NCI-H1436 treated with DMSO at 0.1 percent for 48 hours (cell line): ENCODE data around the gene DIP2C.
"Not testable (repeated sequence)": the region's sequence is repeated elsewhere in the genome, so short reads cannot be mapped to it uniquely, and the experiment has no call there.

Experiments
- DNase-seq: peaks from one replicate; lab custom pipeline; 2025; lab: John Stamatoyannopoulos, UW

The DIP2C gene

DNA sequence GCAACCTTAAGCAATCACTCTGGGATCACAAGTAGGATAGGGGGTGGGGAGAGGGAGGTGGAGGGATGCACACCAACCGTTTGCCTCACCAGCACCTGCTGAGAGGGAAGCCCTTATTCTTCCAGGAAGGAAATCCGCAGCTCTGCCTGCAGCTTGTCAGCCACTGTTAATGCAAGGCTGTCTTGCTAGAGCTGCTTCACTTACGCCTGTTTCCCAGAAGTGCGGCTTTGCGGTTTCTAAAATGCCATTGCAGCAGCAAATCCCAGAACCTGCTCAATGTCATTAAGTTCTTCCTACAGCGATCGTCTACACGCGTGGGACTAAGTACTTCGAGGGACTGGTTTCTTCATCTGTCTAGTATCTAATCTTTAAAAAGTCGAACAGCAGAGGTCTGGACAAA is 363.1 kb downstream of the DIP2C start:
- DNase-seq, result no peak

DNA sequence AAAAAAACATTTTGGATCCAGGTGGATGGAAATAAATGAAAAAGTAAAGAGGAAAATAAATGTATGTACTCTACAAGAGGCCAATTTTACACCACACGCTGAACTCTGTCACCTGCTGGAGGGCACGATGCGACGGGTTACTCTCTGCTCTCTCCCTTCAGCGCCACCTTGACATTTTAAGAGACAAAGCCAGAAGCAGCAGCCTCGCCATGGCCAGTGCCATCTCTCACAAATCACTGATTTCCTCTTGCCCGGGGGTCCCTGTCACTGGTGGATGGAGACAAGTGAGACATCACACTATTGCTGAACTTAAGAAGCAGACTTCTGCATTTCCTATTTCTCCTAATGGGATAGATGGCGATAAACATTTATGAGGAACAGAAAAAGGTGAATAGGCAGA is 364.2 kb downstream of the DIP2C start:
- no peak for DNase-seq

DNA sequence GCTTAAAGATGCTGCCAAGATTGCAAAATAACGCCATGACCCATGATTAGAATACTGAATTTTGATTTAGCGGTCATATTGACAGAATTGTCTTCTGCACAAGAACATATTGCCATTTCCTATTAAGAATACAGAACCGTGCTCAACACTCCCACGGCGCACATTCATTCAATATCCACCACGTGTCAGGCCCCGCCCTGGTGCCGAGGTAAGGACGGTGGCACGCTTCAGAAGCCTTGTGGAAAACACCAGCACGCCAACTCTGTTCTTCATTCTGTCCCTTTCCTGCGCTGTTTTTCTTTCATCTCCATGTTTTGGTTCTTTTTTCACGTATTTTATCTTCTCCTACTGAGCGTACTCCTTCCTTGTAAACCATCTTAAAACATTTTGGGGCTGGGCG is 364.9 kb downstream of the DIP2C start:
- no peak for DNase-seq

DNA sequence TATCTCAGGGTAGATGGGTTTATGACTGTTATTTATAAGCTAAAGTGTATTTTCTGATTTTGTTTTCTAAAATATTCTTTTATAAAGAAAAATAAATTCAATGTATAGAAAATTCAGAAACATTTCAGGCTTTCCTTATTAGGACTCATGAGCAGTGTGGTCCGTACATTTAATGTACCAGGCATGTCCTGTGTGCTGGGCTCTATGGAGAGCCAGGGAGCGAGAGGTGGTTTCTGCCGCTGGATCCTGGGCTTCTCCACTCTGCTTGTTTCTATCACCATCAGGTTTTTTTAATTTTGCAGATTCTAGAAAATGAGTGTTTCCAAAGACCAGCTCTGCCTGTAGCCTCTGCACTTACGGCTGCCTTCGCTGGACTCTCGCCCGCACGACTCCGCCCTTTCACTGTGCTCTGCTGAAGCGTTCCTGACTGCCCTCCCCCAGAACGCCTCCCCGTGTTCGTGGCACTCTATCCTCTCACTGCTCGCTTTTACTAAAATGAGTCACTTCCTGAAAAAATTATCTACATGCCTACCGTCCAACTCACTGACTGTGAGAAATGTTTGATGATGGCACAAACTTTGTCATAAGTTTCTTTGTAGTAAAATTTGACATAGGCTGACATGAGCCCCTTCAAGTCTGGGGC is 365.7 kb downstream of the DIP2C start:
- no peak for DNase-seq

DNA sequence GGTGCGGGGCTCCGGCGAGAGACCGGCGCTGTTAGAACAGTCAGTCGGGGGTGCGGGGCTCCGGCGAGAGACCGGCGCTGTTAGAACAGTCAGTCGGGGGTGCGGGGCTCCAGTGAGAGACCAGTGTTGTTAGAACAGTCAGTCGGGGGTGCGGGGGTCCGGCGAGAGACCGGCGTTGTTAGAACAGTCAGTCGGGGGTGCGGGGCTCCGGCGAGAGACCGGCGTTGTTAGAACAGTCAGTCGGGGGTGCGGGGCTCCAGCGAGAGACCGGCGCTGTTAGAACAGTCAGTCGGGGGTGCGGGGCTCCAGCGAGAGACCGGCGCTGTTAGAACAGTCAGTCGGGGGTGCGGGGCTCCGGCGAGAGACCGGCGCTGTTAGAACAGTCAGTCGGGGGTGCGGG is 366.4 kb downstream of the DIP2C start:
- DNase-seq, result not testable (repeated sequence)

DNA sequence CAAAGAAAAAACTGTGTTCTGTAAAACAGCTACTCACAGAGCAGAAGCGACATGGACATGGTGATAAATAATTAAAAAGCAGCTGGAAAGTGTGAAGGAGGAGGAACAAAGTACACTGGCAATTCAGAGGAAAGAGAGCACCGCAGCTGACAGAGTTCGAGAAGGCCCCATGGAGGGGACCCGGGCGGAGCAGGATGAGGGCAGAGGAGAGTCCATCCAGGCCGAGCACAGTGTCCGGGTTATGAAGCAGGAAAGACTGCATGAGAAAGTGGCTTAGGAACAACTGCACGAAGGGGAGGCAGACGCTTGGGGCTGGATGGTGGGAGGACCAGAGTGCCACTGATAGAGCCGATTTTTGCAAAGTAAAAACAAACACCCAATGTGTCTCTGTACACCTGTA is 368.7 kb downstream of the DIP2C start:
- no peak for DNase-seq

DNA sequence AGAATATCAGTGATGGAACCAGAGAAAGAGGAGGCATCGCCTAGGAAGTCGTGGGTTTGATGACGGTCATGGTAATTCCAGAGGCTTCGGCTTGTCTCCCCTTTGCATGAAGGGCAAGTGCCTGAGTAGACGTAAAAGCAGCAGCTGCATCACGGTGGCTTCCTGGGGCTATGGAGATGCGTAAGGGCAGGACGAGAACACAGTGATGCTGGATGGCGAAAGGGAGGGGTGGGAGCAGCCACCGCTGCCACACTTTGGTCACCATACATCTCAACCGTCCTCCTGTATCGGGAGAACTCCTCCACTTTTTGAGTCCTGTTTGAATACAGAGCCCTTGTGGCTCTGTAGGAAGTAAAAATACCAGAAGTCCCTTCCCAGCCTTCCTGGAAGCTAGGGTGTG is 371.5 kb downstream of the DIP2C start:
- no peak for DNase-seq

DNA sequence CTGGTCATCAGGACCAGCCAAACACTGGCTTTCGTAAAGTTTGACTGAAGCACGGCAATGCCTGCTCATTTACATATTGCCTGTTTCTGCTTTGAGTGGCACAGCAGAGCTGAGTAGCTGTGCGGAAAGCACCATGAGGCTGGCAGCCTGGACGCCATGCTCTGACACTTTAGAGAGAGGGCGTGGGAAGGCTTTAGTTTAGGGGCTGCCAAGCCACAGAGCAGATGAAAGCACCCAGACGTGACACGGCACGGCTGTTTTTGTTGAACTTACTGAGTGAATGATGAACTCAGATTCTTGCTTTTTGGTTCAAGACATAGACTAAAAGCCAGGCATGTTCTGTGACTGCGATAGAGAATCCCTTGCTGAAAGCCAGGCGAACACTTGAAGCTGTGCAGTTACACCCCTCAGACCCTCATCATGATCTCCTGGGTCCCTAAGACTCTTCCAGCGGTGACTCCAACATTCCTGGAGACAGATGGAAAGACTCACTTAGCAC is 372.1 kb downstream of the DIP2C start:
- no peak for DNase-seq

DNA sequence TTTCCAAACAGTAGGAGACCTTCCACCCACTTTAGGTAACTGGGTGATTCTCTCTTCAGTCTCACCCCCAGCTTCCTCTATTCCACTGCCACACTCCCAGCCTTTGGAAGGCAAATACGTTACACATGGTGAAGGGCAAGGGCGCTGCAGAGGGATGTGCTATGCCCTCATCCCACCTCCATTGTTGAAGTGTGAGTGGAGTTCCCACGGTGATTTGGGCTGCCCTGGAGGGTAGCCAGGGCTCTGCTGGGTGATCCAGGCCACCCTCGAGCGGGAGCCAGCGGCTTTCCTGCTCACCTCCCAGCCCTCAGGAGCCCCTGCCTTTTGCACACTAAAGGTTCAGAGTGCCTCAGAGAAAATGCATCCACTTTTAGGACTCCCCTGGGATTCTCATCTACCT is 373.1 kb downstream of the DIP2C start:
- no peak for DNase-seq

DNA sequence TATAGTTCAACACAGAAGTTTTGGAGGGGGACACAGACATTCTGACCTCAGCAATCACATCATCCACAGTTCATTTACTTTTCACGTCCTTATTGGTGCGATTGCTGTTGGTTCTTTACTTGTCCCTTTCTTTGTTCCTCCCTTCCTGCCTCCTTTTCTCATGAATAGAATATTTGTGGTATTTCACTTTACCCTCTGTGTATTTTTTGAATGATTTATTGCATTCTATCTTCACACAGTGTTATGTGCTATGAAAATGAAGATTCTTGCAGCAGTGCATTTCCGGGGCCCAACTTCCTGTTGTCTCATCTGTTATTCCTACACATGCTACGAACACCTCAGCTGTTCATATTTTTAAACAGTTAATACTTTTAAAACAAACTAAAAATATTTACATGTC is 374.6 kb downstream of the DIP2C start:
- DNase-seq, result no peak

DNA sequence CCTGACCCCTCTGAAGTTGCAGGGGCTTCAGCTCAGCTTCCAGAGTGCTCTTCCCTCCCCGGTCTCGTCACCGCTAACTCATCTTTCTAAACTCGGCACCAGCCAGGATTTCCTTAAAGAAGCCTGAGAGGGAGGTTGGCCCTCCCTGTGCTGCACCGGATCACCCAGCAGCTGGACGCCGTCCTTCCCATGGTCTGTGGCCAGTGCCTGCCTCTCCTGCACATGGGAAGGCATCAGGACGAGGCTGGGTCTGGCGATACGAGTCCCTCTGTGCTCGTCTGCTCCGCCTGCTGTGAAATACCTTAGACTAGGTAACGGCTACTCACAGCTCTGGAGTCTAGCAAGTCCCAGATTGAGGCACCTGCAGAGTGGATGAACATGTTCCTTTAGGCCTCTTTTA is 375.1 kb downstream of the DIP2C start:
- DNase-seq, result no peak

DNA sequence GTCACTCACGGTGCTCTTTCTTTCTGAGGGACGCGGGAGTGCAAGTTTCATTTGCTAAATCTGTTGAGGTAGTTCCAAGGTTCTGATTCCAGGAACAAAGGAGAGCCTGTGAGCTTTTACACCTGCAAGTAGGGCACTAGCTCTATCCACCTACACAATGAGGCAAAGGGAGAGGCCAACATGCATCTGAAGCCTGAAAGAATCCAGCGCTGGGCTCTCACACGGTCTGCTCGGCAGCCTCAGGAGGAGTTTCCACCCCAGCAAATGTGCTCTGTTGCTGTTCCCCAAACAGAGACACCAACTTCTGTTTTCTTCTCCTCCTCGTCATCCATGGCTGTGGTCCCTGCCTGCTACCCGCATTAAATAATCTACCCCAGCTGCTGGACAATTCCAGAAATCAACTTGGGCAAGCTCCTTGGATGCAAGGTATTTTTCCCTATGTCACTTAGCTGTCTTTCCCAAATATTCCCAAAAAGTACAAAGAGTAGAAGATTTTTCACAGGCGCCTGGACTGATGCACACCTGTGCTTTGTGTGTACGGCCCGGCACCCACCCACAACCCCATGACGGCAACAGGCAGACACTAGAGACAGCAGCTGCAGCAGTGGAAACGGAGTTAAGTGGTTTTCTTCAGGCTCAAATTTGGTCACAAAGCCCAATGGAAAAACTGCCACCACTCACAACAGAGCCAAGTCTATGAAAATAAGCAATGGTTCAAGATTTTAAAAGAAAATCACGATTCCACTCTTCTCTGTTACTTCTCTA is 377.4 kb downstream of the DIP2C start:
- no peak for DNase-seq

DNA sequence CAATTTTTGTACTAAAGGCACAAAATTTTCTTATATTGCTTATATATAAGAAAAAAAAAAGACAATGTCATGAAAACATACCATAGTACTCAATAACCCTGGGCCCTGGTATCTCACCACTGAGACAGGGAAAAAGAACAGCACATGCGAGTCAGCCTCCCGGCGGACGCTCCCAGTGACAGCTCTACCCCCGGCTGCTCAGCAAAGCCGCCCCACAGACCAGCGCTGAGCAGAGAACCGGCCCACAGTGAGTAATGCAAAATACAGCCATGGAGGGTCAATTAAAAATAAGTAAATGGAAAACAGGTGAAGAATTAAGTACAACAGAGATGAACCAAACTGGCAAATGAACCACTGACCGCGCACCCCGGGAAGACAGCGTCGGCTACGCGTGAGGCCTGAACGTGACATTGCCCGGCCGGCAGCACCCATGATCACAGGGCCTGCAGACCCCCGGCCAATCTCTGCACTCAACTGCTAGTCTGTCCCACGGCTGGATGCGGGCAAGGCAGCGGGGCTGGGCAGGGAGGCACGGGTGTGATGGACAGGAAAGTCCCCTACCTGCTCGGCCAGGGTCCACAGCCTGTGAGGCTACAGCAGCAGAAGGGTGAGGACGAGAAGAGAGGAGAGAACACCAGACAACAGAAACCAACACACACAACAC is 378.4 kb downstream of the DIP2C start:
- DNase-seq, result no peak

DNA sequence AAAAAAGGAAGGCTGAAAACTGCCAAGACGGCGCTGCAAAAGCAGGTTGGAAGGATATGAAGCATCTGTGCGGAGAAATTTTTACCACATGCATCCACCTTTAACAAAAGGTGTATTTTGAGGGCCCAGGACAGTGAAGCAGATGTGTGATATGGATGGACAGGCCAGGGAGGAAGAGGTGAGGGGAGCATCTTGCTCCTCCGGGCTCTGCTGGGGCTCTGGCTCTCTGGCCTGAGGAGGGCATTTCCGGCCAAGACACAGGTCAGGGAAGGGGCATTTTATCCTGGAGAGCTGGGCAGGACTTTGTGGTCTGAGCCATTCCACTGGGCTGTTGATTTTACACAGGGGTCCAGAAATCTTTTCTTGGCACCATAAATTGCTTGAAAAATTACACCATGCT is 379.1 kb downstream of the DIP2C start:
- no peak for DNase-seq

DNA sequence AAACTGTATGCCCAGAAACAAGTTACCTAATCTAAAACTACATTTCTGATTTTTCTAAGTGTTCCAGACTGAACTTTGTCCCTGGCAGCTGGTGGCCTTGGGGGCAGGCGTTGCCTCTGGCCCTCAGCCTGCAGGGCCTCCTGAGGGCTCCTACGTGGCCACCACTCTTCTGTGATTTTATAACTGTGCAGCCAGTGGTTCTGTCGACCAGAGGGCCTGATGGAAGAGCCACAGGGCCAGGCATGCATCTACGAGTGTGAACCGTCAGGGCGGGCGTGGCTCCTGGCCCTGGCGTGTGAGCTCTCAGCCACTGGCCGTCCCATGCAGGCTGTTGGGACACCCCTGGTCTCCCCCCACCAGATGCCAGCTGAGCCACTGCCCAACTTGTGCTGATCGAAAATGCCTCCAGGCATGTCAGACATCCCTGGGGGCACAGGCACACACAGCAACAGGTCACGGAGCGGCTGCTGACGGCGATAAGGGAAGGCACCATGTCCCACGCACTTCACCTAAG is 380.8 kb downstream of the DIP2C start:
- no peak for DNase-seq

DNA sequence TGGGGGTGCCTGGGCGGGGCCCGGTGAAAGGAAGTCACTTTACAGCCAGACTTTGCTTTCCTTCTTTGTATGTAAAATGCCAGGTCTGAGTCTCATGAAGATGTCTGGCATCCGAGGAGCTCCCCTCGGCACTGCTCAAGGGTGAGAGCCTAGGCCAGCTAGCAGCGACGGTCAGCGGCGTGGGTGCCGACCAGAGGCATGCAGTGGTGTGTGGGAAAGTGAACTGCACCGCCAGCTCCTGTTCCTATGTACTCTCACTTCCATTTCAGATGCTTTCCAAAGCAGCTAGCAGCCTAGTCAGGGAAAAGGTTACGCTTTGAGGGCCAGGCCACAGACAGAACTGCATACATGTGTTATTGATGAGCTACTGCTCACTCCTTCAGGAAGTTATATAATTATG is 381.4 kb downstream of the DIP2C start:
- DNase-seq, result no peak

DNA sequence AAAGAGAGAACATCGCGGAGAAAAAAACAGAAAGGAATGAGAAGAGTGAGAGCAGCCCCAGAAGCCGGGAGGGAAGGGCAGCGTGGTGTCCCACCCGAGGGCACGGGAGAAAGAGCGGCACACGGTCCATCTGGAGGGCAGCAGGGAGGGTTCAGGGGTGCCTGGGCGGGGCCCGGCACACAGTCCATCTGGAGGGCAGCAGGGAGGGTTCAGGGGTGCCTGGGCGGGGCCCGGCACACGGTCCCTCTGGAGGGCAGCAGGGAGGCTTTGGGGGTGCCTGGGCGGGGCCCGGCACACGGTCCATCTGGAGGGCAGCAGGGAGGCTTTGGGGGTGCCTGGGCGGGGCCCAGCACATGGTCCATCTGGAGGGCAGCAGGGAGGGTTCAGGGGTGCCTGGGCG is 381.8 kb downstream of the DIP2C start:
- DNase-seq, result no peak

DNA sequence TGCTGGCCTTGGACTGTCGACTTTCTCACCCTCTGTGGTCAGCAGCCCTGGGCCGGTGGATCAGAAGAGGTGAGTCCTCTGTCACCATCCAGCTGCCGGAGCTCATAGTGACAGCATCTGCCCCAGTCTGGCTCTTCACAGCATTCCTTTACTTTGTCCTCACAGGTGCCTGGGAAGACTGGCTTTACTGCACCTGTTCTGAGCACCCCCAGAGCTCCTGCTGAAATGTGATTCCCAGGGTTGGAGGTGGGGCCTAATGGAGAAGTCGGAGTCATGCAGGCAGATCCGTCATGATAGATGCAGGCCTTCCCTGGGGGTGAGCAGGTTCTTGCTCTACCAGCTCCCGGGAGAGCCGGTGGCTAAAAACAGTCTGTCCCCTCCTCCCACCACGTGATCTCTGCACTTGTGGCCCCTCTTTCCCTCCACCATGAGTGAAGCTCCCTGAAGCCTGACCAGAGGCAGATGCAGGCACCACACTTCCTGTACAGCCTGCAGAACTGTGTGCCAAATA is 382.7 kb downstream of the DIP2C start:
- DNase-seq, result no peak

DNA sequence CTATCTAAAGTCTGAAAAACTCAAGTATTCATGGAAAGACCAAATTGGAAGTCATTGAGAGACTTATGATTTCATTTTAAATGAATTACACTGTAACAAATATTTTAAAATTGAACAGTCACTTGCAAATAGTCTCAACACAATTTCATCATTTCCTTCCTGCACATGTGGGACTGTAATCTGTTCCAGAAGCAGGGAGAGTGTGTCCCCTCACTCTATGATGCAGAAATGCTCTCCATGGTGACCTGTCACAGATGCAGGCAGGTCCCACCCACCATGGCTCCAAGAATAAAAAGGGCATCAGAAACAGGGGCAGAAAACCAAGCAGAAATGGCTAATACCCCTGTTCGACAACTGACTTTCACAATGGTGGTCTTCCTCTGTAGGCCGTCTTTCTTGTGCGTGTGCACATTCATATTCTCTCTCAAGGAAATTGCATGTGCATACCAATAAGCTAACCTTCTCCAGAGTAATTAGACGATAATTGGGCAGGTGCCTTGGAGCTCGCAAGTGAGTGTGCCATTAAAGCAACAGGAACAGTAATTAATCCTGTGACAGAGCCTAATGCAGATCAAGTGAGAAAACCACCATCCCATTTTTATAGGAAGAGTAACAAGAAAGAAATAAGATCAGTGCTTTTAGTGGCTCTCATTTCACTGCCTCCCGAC is 383.3 kb downstream of the DIP2C start:
- DNase-seq, result peak; percentile 29

DNA sequence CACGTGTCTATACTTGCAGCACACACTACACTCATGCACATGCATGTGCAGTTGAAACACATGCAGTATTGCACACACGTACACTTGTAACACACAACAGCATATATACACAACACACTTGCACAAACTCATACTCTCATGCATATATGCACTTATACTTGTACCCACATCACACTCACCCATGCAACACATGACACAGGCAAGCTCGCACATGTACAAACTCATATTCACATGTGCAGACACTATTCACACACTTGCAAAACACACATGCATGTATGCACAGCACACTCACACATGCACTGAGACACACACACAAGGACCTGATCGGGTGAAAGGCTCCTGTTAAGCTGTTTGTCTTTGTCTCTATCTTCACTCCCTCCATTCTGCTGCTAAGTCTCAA is 384.4 kb downstream of the DIP2C start:
- DNase-seq, result no peak

DNA sequence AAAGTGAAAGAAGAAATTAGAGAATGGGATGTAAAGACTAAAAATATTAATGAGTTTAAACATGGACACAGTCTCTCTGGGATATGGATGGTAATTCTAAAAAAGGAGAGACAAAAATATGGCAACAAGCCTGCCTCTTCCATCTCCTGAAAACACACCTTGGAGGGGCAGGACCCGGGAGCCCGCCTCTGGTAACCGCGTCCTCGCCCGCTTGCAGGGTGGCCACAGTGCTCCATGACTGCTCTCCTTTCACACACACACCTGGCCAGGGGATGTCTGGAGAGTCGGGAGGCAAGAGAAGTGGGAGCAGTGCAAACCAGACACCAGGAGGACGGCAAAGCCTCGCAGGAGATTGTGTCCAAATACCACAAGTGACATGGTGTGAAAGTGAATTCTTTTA is 387.9 kb downstream of the DIP2C start:
- DNase-seq, result no peak

DNA sequence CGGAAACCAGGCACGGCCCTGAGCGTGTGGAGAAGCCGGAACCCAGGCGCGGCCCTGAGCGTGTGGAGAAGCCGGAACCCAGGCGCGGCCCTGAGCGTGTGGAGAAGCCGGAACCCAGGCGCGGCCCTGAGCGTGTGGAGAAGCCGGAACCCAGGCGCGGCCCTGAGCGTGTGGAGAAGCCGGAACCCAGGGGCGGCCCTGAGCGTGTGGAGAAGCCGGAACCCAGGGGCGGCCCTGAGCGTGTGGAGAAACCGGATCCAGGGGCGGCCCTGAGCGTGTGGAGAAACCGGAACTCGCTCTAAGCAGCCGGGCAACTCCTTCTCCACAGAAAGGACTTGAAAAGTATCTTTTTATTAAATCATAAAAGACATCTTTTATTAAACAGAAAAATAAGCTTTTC is 388.9 kb downstream of the DIP2C start:
- DNase-seq, result not testable (repeated sequence)
